Measurements from ENCODE around the gene MYO1B.
A peak's percentile ranks its signal among the peaks of the same experiment; 100 is the strongest.

The MYO1B gene

DNA sequence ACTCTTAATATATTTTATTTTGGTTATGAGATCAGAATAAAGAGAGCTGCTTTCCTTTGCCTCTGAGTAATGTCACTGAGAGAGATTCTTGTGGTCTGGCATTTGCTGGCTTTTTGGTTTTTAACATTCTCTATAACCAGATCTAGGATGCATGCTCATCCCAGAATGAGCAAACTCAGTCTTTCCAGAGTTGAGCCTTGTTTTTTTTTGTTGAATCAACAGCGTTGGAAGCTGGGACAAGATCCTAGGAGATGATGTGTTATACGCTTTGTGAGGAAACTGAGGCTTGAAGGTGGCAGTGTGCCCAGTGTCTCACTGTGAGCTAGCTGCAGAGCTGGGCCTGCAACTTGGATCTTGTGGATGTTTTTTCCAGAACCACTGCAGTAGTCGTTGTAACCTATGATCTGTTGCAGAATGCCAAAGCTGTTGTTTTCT, 19.5 kb downstream of the MYO1B start:
- peak; percentile 5 for DNase-seq

- DNase-seq = no peak
These were observed 20.3 kb downstream of the MYO1B start for GRCh38 chr2:191265311-191266170.

GRCh38 chr2:191266201-191266600, 21.0 kb downstream of the MYO1B start:
- DNase-seq = no peak

DNA sequence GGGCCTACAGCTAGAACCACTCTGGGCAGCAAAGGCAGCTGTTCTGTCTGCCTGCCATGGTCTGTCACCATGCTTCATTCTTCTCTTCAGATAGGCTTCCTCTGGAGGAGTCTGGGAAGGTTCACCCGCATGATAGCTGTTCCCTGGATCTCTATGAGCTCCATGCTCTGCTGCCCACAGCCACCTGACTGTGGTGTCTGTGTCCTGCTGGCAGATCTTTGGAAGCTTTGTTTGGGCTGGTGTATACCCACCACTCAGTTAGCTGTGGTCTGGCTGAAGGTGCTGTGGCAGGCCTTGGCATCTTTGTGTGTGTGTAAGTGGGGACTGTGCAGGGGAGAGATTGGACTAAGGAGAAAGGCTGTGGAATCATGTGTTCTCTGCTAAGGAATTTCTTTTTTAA, 23.4 kb downstream of the MYO1B start:
- no peak for DNase-seq

- DNase-seq = no peak
These were observed 25.3 kb downstream of the MYO1B start for GRCh38 chr2:191270306-191271161.

DNA sequence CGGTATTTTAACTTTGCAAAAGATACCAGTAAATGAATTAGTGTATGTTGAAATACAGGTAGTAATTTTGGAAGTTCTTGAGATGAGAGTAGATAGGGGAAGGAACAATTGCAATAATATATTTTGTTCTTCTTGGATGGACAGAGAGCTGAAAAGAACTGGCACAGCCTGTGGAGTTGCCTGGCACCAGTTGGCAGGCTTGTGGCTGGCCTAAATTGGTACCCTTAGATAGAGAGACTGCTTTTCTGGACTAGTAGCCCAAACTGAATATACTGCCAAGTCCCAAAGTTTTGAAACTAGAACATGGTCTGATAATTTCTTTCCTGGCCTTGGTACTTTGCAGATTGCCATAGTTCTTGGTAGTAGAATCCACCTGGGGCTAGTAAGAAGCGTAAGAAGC, 26.9 kb downstream of the MYO1B start:
- no peak for DNase-seq

DNA sequence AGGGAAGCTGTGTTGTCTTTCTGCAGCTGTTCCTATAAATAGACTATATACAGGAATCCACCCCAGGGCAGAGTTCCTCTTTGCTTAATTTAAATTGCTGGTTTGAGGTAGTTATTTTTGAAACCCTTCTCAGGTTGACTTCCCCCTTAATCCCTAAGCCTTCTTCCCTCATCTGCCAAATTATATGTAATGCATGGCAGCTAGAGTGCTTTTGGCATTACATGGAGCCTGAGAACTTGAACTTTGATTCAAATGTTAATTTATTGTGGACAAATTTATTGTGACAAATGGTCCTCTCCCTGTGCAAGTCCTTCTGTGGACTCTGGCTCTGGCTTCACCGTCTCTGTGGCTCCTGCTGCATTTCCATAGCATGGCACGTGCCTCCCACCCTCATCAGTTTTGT, 29.2 kb downstream of the MYO1B start:
- no peak for DNase-seq

- no peak for DNase-seq
These were observed 31.7 kb downstream of the MYO1B start for GRCh38 chr2:191276792-191277465.

GRCh38 chr2:191280290-191280689, 35.1 kb downstream of the MYO1B start:
- DNase-seq = no peak

GRCh38 chr2:191280834-191281756, 35.9 kb downstream of the MYO1B start:
- DNase-seq = no peak

GRCh38 chr2:191285252-191285651, 40.0 kb downstream of the MYO1B start:
- no peak for DNase-seq

DNA sequence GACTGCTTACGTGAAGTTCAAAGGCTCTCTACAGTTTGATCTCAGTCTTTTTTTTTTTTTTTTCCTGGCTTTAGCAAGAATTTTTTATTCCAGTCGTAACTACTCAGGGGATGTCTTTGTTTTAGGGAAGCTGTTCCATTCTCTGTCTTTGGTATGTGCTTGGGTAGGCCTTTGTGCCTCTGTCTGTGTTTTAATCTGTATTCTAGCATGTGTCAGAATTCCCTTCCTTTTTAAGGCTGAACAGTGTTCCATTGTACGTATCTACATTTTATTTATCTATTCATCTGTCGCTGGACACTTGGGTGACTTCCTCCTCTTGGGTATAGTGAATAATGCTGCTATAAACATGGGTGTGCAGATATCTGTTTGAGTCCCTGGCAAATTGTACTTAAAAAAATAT, 42.6 kb downstream of the MYO1B start:
- DNase-seq = no peak

GRCh38 chr2:191289049-191289448, 43.8 kb downstream of the MYO1B start:
- no peak for DNase-seq

GRCh38 chr2:191291471-191291870, 46.3 kb downstream of the MYO1B start:
- DNase-seq = no peak

DNA sequence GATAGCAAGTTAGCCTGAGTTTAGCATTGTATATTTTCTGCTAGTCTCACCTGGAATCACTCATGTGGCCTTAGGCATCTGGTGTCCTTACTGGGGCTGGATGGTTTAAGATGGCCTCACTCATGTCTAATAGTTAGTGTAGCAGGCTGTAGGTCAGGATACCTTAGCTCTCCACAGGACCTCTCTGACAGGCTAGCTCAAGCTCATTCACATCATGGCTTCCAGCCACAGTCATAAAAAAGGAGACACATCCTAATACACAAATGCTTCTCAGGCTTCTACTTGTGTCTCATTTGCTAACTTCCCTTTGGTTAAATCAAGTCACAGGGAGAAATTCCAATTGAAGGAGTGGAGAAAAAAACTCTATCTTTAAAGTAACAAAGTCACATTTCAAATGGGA, 47.7 kb downstream of the MYO1B start:
- no peak for DNase-seq

- no peak for DNase-seq
These were observed 49.9 kb downstream of the MYO1B start for GRCh38 chr2:191295088-191295487.

DNA sequence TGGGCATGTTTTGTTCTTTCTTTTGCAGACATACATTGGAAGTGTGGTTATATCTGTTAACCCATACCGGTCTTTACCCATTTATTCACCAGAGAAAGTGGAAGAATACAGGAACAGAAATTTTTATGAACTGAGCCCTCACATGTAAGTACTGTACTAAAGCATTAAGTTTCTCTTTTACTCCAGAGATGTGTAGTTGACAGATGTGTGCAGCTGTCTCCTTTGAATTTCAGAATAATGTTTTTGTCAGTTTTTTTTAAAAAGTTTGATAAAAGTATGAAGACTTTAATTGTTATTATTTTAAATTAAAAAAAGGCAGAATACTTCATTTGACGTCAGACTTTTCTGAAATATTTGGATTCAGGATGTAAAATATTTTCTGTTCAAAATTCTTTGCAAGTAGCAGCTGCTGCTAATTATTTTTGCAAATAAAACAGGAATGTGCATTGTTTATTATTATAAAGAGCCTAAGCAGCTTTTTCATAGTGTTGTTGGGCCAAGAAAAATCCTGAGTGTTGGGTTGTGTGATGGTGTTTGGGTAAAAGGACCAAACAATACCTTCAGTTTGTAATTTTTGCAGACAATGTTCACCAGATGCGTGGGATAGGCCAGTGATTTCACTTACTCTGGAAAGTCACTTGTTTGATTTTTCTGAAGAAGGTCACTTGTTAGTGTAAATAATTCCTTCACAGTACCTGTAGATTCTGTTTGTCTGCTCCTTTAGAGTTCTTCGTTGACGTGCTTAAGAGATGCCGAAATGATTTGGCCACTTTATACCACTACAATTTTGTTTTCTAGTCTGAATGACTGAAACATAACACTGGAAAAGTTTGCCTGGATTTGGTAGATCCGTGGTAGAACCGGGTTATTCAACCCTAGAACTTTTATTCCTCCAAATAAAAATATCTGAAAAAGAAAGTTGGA, 51.1 kb downstream of the MYO1B start:
- DNase-seq = no peak

- no peak for DNase-seq
These were observed 51.8 kb downstream of the MYO1B start for GRCh38 chr2:191297033-191297432.

DNA sequence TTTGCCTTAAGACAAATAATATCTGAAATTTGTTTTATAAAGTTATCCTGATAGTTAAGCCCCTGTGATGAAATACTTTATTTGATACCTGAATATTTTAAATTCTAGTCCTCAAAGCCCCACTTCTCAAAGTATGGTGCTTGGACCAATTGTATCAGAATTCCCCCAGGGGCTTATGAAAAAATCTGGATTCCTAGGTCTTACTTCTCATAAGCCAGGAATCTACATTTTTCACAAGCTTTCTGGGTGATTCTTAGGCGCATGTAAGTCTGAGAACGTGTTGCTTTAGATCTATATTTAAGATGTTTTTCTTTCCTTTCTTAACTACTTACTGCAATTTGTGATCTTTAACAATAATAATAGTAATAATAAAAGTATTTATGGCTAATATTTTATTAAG, 53.1 kb downstream of the MYO1B start:
- no peak for DNase-seq

GRCh38 chr2:191299010-191299409, 53.8 kb downstream of the MYO1B start:
- DNase-seq = no peak

- DNase-seq = no peak
These were observed 54.7 kb downstream of the MYO1B start for GRCh38 chr2:191299866-191300265.

Data from T1000 (cell line).